Right lobe of liver (tissue), 6 donors: Measurements from ENCODE around the gene CD79B. TPM values are rescaled to one million over a fixed set of nuclear protein-coding genes. Genes with fewer than 3 reads are reported as not detected.

ENCODE experiments used
- ATAC-seq, 4 donors: fragments of 200-7000 bp; cut with Tn5 transposase; one replicate each; pipeline ENCODE4 v1.9.1; 2020; ENCODE audit warnings: mild to moderate bottlenecking in 4 of 4, moderate library complexity in 4 of 4
- DNase-seq, 3 donors: peaks; one replicate each; pipeline ENCODE4 v3.0.0-alpha.2; 2020
- H3K27ac ChIP-seq, 3 donors: fragments of 200-600 bp; one replicate each; pipeline ENCODE4 v1.8.0; 2022
- H3K27me3 ChIP-seq, 2 donors: fragments of 200-600 bp; one replicate each; pipeline ENCODE4 v1.8.0; 2022
- H3K36me3 ChIP-seq, 4 donors: fragments of 200-600 bp; sonication (generic) in 1 of 4; one replicate each; pipeline versions ENCODE4 v1.5.1 to v1.8.0; 2017 to 2022; ENCODE audit warnings: control low read depth in 1 of 4
- H3K4me1 ChIP-seq, 4 donors: fragments of 200-600 bp; sonication (generic) in 1 of 4; one replicate each; pipeline versions ENCODE4 v1.5.1 to v1.8.0; 2017 to 2022; ENCODE audit warnings: control low read depth in 1 of 4
- H3K4me3 ChIP-seq, 3 donors: fragments of 200-600 bp; one replicate each; pipeline ENCODE4 v1.8.0; 2022
- H3K9me3 ChIP-seq, 4 donors: fragments of 200-600 bp; sonication (generic) in 1 of 4; one replicate each; pipeline versions ENCODE4 v1.5.1 to v1.8.0; 2017 to 2022; ENCODE audit warnings: control low read depth in 1 of 4
- CTCF ChIP-seq, 4 donors: fragments of 200-600 bp in 3 of 4; fragments of 450-650 bp in 1 of 4; IDR thresholded peaks; one replicate each; pipeline versions ENCODE4 v1.5.1 to v1.8.0; 2016 to 2022; ENCODE audit warnings: antibody characterized with exemption in 4 of 4, mild to moderate bottlenecking in 2 of 4
- POLR2A ChIP-seq: fragments of 450-650 bp; IDR thresholded peaks from one replicate; pipeline ENCODE4 v1.6.1; 2017; ENCODE audit warnings: antibody characterized with exemption, mild to moderate bottlenecking
- WGBS: methylation state at CpG from one replicate; pipeline ENCODE4 v1.1.6; 2018; ENCODE audit warnings: low coverage, low lambda C conversion rate; ENCODE audit not compliant: insufficient coverage; ENCODE audit errors: missing lambda C conversion rate; 5-methylcytosine and 5-hydroxymethylcytosine counted together
- intact Hi-C, 2 donors: fragments of 100-400 bp; cut with DNase I; formaldehyde crosslinking; loops; one replicate each; pipeline versions ENCODE4 v1.11.2 to v1.14.1; 2022
- total RNA-seq, 6 experiments: library from RNA; depleted of rRNA in 2 of 6; stranded (reverse); fragments of >200 nt in 2 of 6; fragmentation: NEBNext Ultra II Directional in 3 of 6; extraction: Animal tissue kit (Norgen Biotek cat#: 25700) in 3 of 6; gene quantifications; one replicate each; pipeline versions ENCODE4 v1.1.0 to v1.2.4, GENCODE V29; 2016 to 2023
- donor health status: DM: no; HTN: yes; CAD: no.
- donor health status: DM: no; HTN: no; CAD: no.
- donor health status: DM: no; HTN: no; CAD: no.
- donor health status: DM: no; HTN: yes; CAD: no.
- donor health status: DM: no; HTN: yes; CAD: no.

Gene CD79B
- total RNA-seq, 6 experiments from 2014 or later = 0.62 to 2.2 (median 0.92) TPM

GRCh38 chr17:63961355-63962212 lies 29.5 kb upstream of the CD79B start:
- Histone ChIP-seq H3K4me3 (peak overlapping the region in 1 of 3 donors; percentile 24), H3K27me3 (no peaks in the 10 kb centered on the region), H3K4me1 (no peaks in the 10 kb centered on the region), H3K9me3 (no peaks in the 10 kb centered on the region), H3K36me3 (no peaks in the 10 kb centered on the region), H3K27ac (no peak overlapping the region)
- WGBS = 21% methylated on average over 34 of the region's 37 CpGs
- DNase-seq = peak; percentile 75 to 84 (median 76)
- intact Hi-C loops = no loop called here
- peak; percentile 78 to 80 (median 79) for ATAC-seq
- TF ChIP-seq POLR2A = no peak
- TF ChIP-seq CTCF (IDR thresholded peaks at IDR 0.05) = no peak

- TF ChIP-seq POLR2A (no peak), CTCF (IDR thresholded peaks at IDR 0.05) (no peak)
- H3K4me3 ChIP-seq = no peak overlapping the region
- no peaks in the 10 kb centered on the region for H3K36me3 ChIP-seq
- no peaks in the 10 kb centered on the region for H3K27me3 ChIP-seq
- intact Hi-C loops = no loop called here
- no peaks in the 10 kb centered on the region for H3K9me3 ChIP-seq
- H3K27ac ChIP-seq = no peak overlapping the region
- no peaks in the 10 kb centered on the region for H3K4me1 ChIP-seq
- WGBS = 68% methylated on average over 6 of the region's 7 CpGs
- DNase-seq (no peak), ATAC-seq (no peak)
Observed at GRCh38 chr17:63960430-63960829, 28.3 kb upstream of the CD79B start.

- no CpG with 5 or more reads among the region's 9 CpGs for whole genome bisulfite sequencing
- TF ChIP-seq CTCF (IDR thresholded peaks at IDR 0.05) (no peak), POLR2A (no peak)
- no peak for ATAC-seq
Observed at GRCh38 chr17:63960006-63960405, 27.9 kb upstream of the CD79B start.

GRCh38 chr17:63956296-63956920 lies 24.3 kb upstream of the CD79B start:
- no peaks in the 10 kb centered on the region for H3K36me3 ChIP-seq
- TF ChIP-seq CTCF (IDR thresholded peaks at IDR 0.05) = no peak
- no peak for TF ChIP-seq POLR2A
- intact Hi-C loops = no loop called here
- no peak overlapping the region for H3K27ac ChIP-seq
- no peaks in the 10 kb centered on the region for H3K27me3 ChIP-seq
- no peak overlapping the region for H3K4me3 ChIP-seq
- 87% methylated on average over 3 of the region's 5 CpGs for WGBS
- no peaks in the 10 kb centered on the region for H3K9me3 ChIP-seq
- H3K4me1 ChIP-seq = no peaks in the 10 kb centered on the region
- DNase-seq = no peak
- ATAC-seq = no peak

More at GRCh38 chr17:63960006-63960405, 27.9 kb upstream of the CD79B start:
- H3K27ac ChIP-seq = no peak overlapping the region
- intact Hi-C loops = no loop called here
- no peak overlapping the region for H3K4me3 ChIP-seq
- no peaks in the 10 kb centered on the region for H3K9me3 ChIP-seq
- DNase-seq = no peak
- no peaks in the 10 kb centered on the region for H3K36me3 ChIP-seq
- H3K4me1 ChIP-seq = no peaks in the 10 kb centered on the region
- no peaks in the 10 kb centered on the region for H3K27me3 ChIP-seq
